Thyroid gland (tissue), 4 donors: ENCODE data around the gene KIRREL1.

Experiments
- POLR2A ChIP-seq, 2 donors: fragments of 450-650 bp; IDR thresholded peaks; one replicate each; pipeline ENCODE4 v1.6.1; 2017; ENCODE audit warnings: antibody characterized with exemption in 2 of 2, mild to moderate bottlenecking in 2 of 2, moderate library complexity in 1 of 2
- TF ChIP-seq, protein P1 (sequence below), 6 experiments: fragments of 200-600 bp in 3 of 6; fragments of 450-650 bp in 3 of 6; sonication (generic) in 3 of 6; IDR thresholded peaks; one replicate each; pipeline ENCODE4 v1.5.1; 2016 to 2019; ENCODE audit warnings: antibody characterized with exemption in 6 of 6, mild to moderate bottlenecking in 2 of 6, inconsistent platforms in 1 of 6, moderate library complexity in 1 of 6

DNA sequence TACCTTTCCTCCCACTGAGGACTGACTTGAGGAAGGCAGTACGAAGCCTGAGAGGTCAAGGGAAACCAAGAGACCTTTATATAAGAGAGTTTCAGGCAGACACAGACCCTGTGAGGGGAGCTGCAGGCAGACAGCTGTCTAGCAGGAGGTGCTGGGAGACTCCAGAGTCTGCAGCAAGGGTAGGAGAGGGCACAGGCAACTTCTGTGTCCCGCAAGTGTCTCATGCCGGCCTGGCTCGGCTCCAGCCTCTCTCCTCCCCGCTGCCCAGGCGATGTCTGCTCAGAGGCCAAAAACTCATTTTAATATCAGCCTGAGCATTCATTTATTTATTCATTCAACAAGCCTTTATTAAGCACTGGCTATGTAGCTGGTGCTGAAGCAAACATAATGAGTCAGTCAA is 83.0 kb downstream of the KIRREL1 start:
- TF ChIP-seq, protein P1, sequence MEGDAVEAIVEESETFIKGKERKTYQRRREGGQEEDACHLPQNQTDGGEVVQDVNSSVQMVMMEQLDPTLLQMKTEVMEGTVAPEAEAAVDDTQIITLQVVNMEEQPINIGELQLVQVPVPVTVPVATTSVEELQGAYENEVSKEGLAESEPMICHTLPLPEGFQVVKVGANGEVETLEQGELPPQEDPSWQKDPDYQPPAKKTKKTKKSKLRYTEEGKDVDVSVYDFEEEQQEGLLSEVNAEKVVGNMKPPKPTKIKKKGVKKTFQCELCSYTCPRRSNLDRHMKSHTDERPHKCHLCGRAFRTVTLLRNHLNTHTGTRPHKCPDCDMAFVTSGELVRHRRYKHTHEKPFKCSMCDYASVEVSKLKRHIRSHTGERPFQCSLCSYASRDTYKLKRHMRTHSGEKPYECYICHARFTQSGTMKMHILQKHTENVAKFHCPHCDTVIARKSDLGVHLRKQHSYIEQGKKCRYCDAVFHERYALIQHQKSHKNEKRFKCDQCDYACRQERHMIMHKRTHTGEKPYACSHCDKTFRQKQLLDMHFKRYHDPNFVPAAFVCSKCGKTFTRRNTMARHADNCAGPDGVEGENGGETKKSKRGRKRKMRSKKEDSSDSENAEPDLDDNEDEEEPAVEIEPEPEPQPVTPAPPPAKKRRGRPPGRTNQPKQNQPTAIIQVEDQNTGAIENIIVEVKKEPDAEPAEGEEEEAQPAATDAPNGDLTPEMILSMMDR (IDR thresholded peaks at IDR 0.05): no peak
- no peak for TF ChIP-seq POLR2A (IDR thresholded peaks at IDR 0.05)
